Endodermal cell (in vitro differentiated cells): Measurements from ENCODE around the gene GAS6. TPM values are rescaled to one million over a fixed set of nuclear protein-coding genes. Genes with fewer than 3 reads are reported as not detected.

Experiments used
- DNase-seq: peaks from one replicate; pipeline ENCODE4 v3.0.0-alpha.2; 2017
- H3K27ac ChIP-seq: 2 replicates; pipeline ENCODE4 v1.5.1; 2013; ENCODE audit warnings: mild to moderate bottlenecking, low read depth, low read length, moderate library complexity
- H3K27me3 ChIP-seq: 2 replicates; pipeline ENCODE4 v1.6.1; 2013; ENCODE audit warnings: mild to moderate bottlenecking, low read length, moderate library complexity; ENCODE audit not compliant: insufficient read depth, control insufficient read depth, poor library complexity, severe bottlenecking
- H3K36me3 ChIP-seq: 2 replicates; pipeline ENCODE4 v1.7.0; 2013; ENCODE audit warnings: mild to moderate bottlenecking, low read length, moderate library complexity; ENCODE audit not compliant: control insufficient read depth, insufficient read depth
- H3K4me1 ChIP-seq: one replicate; pipeline ENCODE4 v1.7.0; 2013; ENCODE audit warnings: low read length; ENCODE audit not compliant: control insufficient read depth, insufficient read depth
- H3K4me3 ChIP-seq: 2 replicates; pipeline ENCODE4 v1.5.1; 2013; ENCODE audit warnings: mild to moderate bottlenecking, low read length, moderate library complexity
- H3K9ac ChIP-seq: 2 replicates; pipeline ENCODE4 v1.6.1; 2013; ENCODE audit warnings: mild to moderate bottlenecking, low read length, moderate library complexity; ENCODE audit not compliant: poor library complexity, severe bottlenecking; ENCODE audit errors: extremely low read depth
- H3K9me3 ChIP-seq: 2 replicates; pipeline ENCODE4 v1.6.1; 2013; ENCODE audit warnings: mild to moderate bottlenecking, low read length, moderate library complexity; ENCODE audit not compliant: control insufficient read depth
- H3K27ac Mint-ChIP-seq: 2 replicates; pipeline ENCODE4 v1.8.0; 2020; ENCODE audit warnings: mixed read lengths
- H3K27me3 Mint-ChIP-seq: 2 replicates; pipeline ENCODE4 v1.8.0; 2021; ENCODE audit warnings: mild to moderate bottlenecking, mixed read lengths; ENCODE audit not compliant: insufficient read depth
- H3K36me3 Mint-ChIP-seq: 2 replicates; pipeline ENCODE4 v1.8.0; 2020; ENCODE audit warnings: low read depth, mixed read lengths
- H3K4me1 Mint-ChIP-seq: 2 replicates; pipeline ENCODE4 v1.8.0; 2020; ENCODE audit warnings: mixed read lengths
- H3K4me3 Mint-ChIP-seq: 2 replicates; pipeline ENCODE4 v1.8.0; 2020; ENCODE audit warnings: mild to moderate bottlenecking, moderate library complexity, mixed read lengths
- H3K9me3 Mint-ChIP-seq: 2 replicates; pipeline ENCODE4 v1.8.0; 2020; ENCODE audit warnings: mild to moderate bottlenecking, mixed read lengths
- WGBS, 2 experiments: methylation state at CpG; one replicate each; pipeline versions ENCODE4 v1.1.5 to v1.1.7; 2013; ENCODE audit warnings: missing lambda C conversion rate in 2 of 2, mixed read lengths in 1 of 2; ENCODE audit not compliant: insufficient coverage in 1 of 2, insufficient read length in 1 of 2; 5-methylcytosine and 5-hydroxymethylcytosine counted together
- total RNA-seq, 2 donors: library from RNA; stranded (reverse); fragmentation: NEBNext Ultra II Directional in 1 of 2; extraction: Animal tissue kit (Norgen Biotek cat#: 25700) in 1 of 2; gene quantifications; 2 replicates in 1 of 2; 3 replicates in 1 of 2; pipeline ENCODE4 v1.2.1, GENCODE V29; 2021
- TF ChIP-seq, protein P1 (sequence below): fragments of 200-600 bp; sonication (generic); conservative IDR thresholded peaks from 2 replicates; pipeline ENCODE4 v1.5.0; 2021; ENCODE audit warnings: antibody characterized with exemption, mild to moderate bottlenecking

The GAS6 gene
- total RNA-seq, 2 donors from 2014 or later, result 45.7 to 49.6 TPM

DNA sequence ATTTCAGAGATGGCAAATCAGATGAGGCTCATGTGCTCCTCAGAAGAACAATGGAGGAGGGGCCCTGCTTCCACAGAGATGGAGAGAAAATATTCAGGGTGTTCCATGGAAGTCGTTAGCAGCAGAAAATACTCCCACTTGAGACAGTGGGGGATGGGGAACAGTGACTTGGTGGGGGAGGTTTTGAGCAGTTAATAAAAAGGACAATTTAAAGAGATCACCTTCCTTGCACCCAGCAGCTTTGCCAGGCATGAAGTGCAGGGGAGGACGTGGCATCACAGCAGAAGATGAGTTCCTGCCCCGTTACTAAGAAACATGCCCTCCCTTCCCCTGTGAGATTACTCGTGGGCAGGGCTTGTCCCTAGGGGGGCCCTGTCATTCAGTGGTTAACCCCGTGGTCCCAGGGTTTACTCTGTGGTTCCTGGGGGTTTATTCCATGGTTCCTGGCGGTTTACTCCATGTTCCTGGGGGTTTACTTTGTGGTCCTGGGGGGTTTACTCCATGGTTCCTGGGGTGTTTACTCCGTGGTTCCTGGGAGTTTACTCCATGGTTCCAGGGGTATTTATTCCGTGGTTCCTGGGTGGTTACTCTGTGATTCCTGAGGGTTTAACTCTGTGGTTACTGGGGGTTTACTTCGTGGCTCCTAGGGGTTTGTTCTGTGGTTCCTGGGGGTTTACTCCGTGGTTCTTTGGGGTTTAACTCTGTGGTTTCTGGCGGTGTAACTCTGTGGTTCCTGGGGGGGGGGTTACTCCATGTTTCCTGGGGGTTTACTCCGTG, 55.6 kb downstream of the GAS6 start:
- peaks cover 14% of the 10 kb centered on the region for H3K9me3 Mint-ChIP-seq
- Histone ChIP-seq H3K27me3 (no peaks in the 10 kb centered on the region), H3K27ac (no peak overlapping the region), H3K9me3 (no peaks in the 10 kb centered on the region), H3K36me3 (no peaks in the 10 kb centered on the region), H3K4me3 (no peak overlapping the region), H3K4me1 (no peaks in the 10 kb centered on the region), H3K9ac (no peak overlapping the region)
- H3K4me3 Mint-ChIP-seq, result no peak overlapping the region
- H3K27me3 Mint-ChIP-seq, result peaks cover 2% of the 10 kb centered on the region
- H3K4me1 Mint-ChIP-seq, result no peaks in the 10 kb centered on the region
- H3K27ac Mint-ChIP-seq, result no peak overlapping the region
- TF ChIP-seq, protein P1, sequence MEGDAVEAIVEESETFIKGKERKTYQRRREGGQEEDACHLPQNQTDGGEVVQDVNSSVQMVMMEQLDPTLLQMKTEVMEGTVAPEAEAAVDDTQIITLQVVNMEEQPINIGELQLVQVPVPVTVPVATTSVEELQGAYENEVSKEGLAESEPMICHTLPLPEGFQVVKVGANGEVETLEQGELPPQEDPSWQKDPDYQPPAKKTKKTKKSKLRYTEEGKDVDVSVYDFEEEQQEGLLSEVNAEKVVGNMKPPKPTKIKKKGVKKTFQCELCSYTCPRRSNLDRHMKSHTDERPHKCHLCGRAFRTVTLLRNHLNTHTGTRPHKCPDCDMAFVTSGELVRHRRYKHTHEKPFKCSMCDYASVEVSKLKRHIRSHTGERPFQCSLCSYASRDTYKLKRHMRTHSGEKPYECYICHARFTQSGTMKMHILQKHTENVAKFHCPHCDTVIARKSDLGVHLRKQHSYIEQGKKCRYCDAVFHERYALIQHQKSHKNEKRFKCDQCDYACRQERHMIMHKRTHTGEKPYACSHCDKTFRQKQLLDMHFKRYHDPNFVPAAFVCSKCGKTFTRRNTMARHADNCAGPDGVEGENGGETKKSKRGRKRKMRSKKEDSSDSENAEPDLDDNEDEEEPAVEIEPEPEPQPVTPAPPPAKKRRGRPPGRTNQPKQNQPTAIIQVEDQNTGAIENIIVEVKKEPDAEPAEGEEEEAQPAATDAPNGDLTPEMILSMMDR, result no peak
- WGBS, 2 experiments, result 77 to 87% methylated on average over 3 to 12 of the region's 12 CpGs
- DNase-seq, result no peak
- peaks cover 2% of the 10 kb centered on the region for H3K36me3 Mint-ChIP-seq

DNA sequence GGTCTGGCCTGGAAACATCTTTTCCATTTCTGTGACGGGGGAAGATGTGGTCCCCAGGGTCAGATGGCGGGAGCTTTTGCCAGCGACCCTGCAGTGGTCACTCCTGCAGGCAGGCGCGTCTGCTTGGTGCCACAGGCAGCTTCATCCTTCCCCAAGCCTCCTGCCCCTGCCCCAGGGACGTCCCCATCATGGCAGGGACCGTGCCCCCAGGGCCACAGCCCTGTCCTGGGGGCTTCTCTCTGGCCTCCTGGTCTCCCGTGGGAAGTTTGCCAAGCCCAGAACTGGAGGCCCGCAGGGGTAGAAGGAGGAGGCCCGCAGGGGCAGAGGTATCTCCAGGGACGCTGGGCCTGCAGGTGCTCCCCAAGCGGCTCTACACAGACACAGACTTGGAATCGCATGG, 57.4 kb downstream of the GAS6 start:
- Histone ChIP-seq H3K4me3 (no peak overlapping the region), H3K36me3 (no peaks in the 10 kb centered on the region), H3K9ac (no peak overlapping the region), H3K4me1 (no peaks in the 10 kb centered on the region), H3K27ac (no peak overlapping the region), H3K27me3 (no peaks in the 10 kb centered on the region), H3K9me3 (no peaks in the 10 kb centered on the region)
- Mint-ChIP-seq H3K36me3 (peaks cover 2% of the 10 kb centered on the region), H3K27me3 (peaks cover 2% of the 10 kb centered on the region), H3K9me3 (peaks cover 14% of the 10 kb centered on the region), H3K4me1 (no peaks in the 10 kb centered on the region), H3K4me3 (no peak overlapping the region), H3K27ac (no peak overlapping the region)
- WGBS, 2 experiments, result 95 to 96% methylated on average over 6 to 13 of the region's 13 CpGs
- no peak for DNase-seq
- TF ChIP-seq, protein P1, result no peak

DNA sequence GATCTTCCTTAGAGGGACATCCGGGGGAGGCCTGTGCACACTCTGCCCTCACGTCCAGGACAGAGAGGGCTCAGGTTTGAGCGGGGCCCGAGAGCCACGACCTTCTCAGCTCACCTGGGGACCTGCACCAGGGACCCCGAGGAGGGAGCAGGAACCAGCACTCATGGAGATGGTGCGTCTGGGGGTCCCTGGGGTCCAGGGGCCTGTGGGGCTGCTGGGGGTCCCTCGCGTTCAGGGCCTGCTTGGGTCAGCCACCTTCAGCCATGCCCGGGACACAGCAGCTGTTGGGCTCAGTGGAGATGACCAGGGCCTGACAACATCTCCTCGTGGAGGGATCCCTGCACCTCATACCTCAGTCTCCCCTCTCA, 57.8 kb downstream of the GAS6 start:
- Mint-ChIP-seq H3K27me3 (peaks cover 2% of the 10 kb centered on the region), H3K9me3 (peaks cover 14% of the 10 kb centered on the region), H3K27ac (no peak overlapping the region), H3K4me1 (no peaks in the 10 kb centered on the region), H3K36me3 (peaks cover 2% of the 10 kb centered on the region), H3K4me3 (no peak overlapping the region)
- WGBS, 2 experiments, result 86 to 96% methylated on average over 9 to 11 of the region's 11 CpGs
- no peak for DNase-seq
- Histone ChIP-seq H3K4me3 (no peak overlapping the region), H3K27me3 (no peaks in the 10 kb centered on the region), H3K4me1 (no peaks in the 10 kb centered on the region), H3K27ac (no peak overlapping the region), H3K9me3 (no peaks in the 10 kb centered on the region), H3K9ac (no peak overlapping the region), H3K36me3 (no peaks in the 10 kb centered on the region)
- TF ChIP-seq, protein P1, result no peak
